Esophagus squamous epithelium (tissue), 5 donors: Measurements from ENCODE around the gene PCDHGB7. TPM values are rescaled to one million over a fixed set of nuclear protein-coding genes. Genes with fewer than 3 reads are reported as not detected.
"Not testable (repeated sequence)": the region's sequence is repeated elsewhere in the genome, so short reads cannot be mapped to it uniquely, and the experiment has no call there.

Source experiments
- DNase-seq: peaks from one replicate; lab custom pipeline; 2025; lab: John Stamatoyannopoulos, UW
- H3K27ac ChIP-seq, 4 donors: fragments of 200-600 bp; sonication (generic); one replicate each; pipeline ENCODE4 v1.5.1; 2016 to 2019; ENCODE audit warnings: mild to moderate bottlenecking in 1 of 4
- H3K27me3 ChIP-seq, 4 donors: fragments of 200-600 bp; sonication (generic); 1 replicate in 3 of 4; 2 replicates in 1 of 4; pipeline versions ENCODE4 v1.5.1 to v1.6.0; 2017 to 2021; ENCODE audit warnings: antibody characterized with exemption in 1 of 4
- H3K36me3 ChIP-seq, 3 donors: fragments of 200-600 bp; sonication (generic); one replicate each; pipeline ENCODE4 v1.5.1; 2016 to 2019
- H3K4me1 ChIP-seq, 3 donors: fragments of 200-600 bp; sonication (generic); one replicate each; pipeline ENCODE4 v1.5.1; 2017 to 2019
- H3K4me3 ChIP-seq, 4 donors: fragments of 200-600 bp; sonication (generic); 1 replicate in 3 of 4; 2 replicates in 1 of 4; pipeline ENCODE4 v1.5.1; 2016 to 2019; ENCODE audit warnings: mild to moderate bottlenecking in 2 of 4, moderate library complexity in 1 of 4
- H3K9me3 ChIP-seq, 3 donors: fragments of 200-600 bp; sonication (generic); one replicate each; pipeline ENCODE4 v1.5.1; 2016 to 2019
- CTCF ChIP-seq, 6 experiments: fragments of 450-650 bp in 4 of 6; fragments of 200-600 bp in 2 of 6; sonication (generic) in 2 of 6; IDR thresholded peaks; one replicate each; pipeline ENCODE4 v1.5.1; 2016 to 2019; ENCODE audit warnings: antibody characterized with exemption in 6 of 6, mild to moderate bottlenecking in 4 of 6, moderate library complexity in 4 of 6
- POLR2A ChIP-seq, 4 donors: fragments of 450-650 bp; IDR thresholded peaks; one replicate each; pipeline ENCODE4 v1.6.1; 2017; ENCODE audit warnings: antibody characterized with exemption in 4 of 4, mild to moderate bottlenecking in 4 of 4, moderate library complexity in 3 of 4
- WGBS, 2 donors: methylation state at CpG; one replicate each; pipeline ENCODE4 v1.1.5; 2018; 5-methylcytosine and 5-hydroxymethylcytosine counted together
- intact Hi-C: fragments of 100-400 bp; cut with DNase I; formaldehyde crosslinking; loops from one replicate; pipeline ENCODE4 v1.15.0; 2022
- total RNA-seq, 4 donors: library from RNA; depleted of rRNA; stranded (reverse); fragments of >200 nt; gene quantifications; one replicate each; pipeline ENCODE4 v1.1.0, GENCODE V29; 2016
- donor health status: DM: yes; HTN: yes; CAD: no.

Gene PCDHGB7
- 10 to 100 TPM in 1 of 4 donors, 1 to 10 TPM in 3; 4.1 to 10.9 (median 5.8) TPM for total RNA-seq

GRCh38 chr5:141417494-141418172 lies at the start of gene PCDHGB7:
Gene PCDHGB7 (plus strand): TSS chr5:141417677. CDS start chr5:141417860, 183 bp downstream.
- H3K36me3 ChIP-seq, H3K4me1 ChIP-seq, DNase-seq: not testable (repeated sequence)
- TF ChIP-seq CTCF (IDR thresholded peaks at IDR 0.05) = peak; percentile 23 to 67 (median 58)
- Histone ChIP-seq H3K9me3 (peaks cover 23 to 100% (median 94%) of the 10 kb centered on the region in 3 donors), H3K27me3 (peaks cover 0 to 51% (median 0%) of the 10 kb centered on the region in 4 donors), H3K4me3 (peak within 1 kb of the TSS in 3 of 4 donors; percentile 42 to 57 (median 45)), H3K27ac (peak within 1 kb of the TSS in 2 of 4 donors; percentile 51 to 56)
- intact Hi-C loops = loop anchor here (10.0 kb wide), 2 partner anchors 107 to 137 kb away; no protein-coding TSS in a partner anchor
- 20 to 22% methylated on average over 17 to 22 of the region's 47 CpGs for WGBS, 2 donors

- no peak for DNase-seq
- Histone ChIP-seq H3K27me3 (peaks cover 0 to 50% (median 0%) of the 10 kb centered on the region in 4 donors), H3K27ac (no peak within 1 kb of the TSS), H3K4me1 (no peaks in the 10 kb centered on the region), H3K9me3 (peaks cover 0 to 99% (median 85%) of the 10 kb centered on the region in 3 donors), H3K4me3 (peak within 1 kb of the TSS in 2 of 4 donors; percentile 28 to 47), H3K36me3 (no peaks in the 10 kb centered on the region)
- WGBS, 2 donors = 23 to 32% methylated on average over 26 to 27 of the region's 32 CpGs
- intact Hi-C loops = no loop called here
- TF ChIP-seq POLR2A (IDR thresholded peaks at IDR 0.05) (no peak), CTCF (IDR thresholded peaks at IDR 0.05) (peak in 1 of 6 experiments; percentile 31)
Measured at GRCh38 chr5:141369994-141370848, 47.3 kb upstream of the PCDHGB7 start, which contains the start of gene PCDHGB3. Gene PCDHGB3 (plus strand): TSS chr5:141370242. CDS start chr5:141370395, 153 bp downstream.

GRCh38 chr5:141371572-141372475 lies 45.7 kb upstream of the PCDHGB7 start:
- Histone ChIP-seq H3K27me3 (peaks cover 0 to 35% (median 0%) of the 10 kb centered on the region in 4 donors), H3K9me3 (peaks cover 0 to 98% (median 82%) of the 10 kb centered on the region in 3 donors), H3K27ac (no peak overlapping the region), H3K4me3 (peak overlapping the region in 1 of 4 donors; percentile 9), H3K4me1 (no peaks in the 10 kb centered on the region), H3K36me3 (no peaks in the 10 kb centered on the region)
- TF ChIP-seq CTCF (IDR thresholded peaks at IDR 0.05) (no peak), POLR2A (IDR thresholded peaks at IDR 0.05) (no peak)
- DNase-seq = no peak
- 35 to 59% methylated on average over 12 to 27 of the region's 69 CpGs for WGBS, 2 donors
- intact Hi-C loops = no loop called here

- no peaks in the 10 kb centered on the region for H3K36me3 ChIP-seq
- intact Hi-C loops = no loop called here
- no peaks in the 10 kb centered on the region for H3K4me1 ChIP-seq
- peak within 1 kb of the TSS in 2 of 4 donors; percentile 28 to 49 for H3K4me3 ChIP-seq
- no peak within 1 kb of the TSS for H3K27ac ChIP-seq
- peaks cover 0 to 27% (median 0%) of the 10 kb centered on the region in 4 donors for H3K27me3 ChIP-seq
- DNase-seq = no peak
- 22 to 23% methylated on average over 9 to 11 of the region's 27 CpGs for WGBS, 2 donors
- TF ChIP-seq POLR2A (IDR thresholded peaks at IDR 0.05) (no peak), CTCF (IDR thresholded peaks at IDR 0.05) (peak in 1 of 6 experiments; percentile 31)
- H3K9me3 ChIP-seq = peaks cover 0 to 97% (median 89%) of the 10 kb centered on the region in 3 donors
Measured at GRCh38 chr5:141373673-141374317, 43.7 kb upstream of the PCDHGB7 start, which contains the start of gene PCDHGA6. Gene PCDHGA6 (plus strand): TSS chr5:141373891. CDS start chr5:141374084, 193 bp downstream.
